Measurements from ENCODE around the gene TLE4. TPM values are rescaled to one million over a fixed set of nuclear protein-coding genes. Genes with fewer than 3 reads are reported as not detected.
"Not testable (repeated sequence)": the region's sequence is repeated elsewhere in the genome, so short reads cannot be mapped to it uniquely, and the experiment has no call there.

The TLE4 gene
- total RNA-seq, 4 donors from 2014 or later: 26.1 to 85.0 (median 43.0) TPM

DNA sequence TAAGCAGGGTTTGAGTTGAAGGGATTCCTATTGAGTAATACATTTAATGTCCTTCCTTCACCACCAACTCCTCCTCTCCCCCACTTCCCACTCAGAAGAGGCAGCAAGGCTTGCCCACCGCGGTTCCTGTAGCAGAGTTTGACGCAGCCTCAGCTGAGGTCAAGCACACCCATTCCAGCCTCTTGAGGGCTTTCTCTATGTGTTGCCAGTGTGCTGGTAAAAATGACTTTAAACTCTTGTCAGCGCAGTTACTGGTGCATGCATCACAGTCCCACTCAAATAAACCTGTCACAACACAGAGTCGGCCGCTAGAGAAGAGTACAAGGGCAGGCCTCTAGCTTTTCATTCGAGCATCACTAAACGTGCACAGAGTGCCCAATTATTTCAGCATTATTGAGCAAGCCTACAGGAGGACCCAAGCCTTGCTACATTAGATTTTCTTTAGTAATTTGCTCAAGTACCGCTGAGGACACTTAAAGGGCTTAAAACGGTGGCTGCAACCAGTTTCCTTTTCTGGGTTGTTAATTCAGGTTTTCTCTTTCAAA, 79.6 kb downstream of the TLE4 start:
- no peak overlapping the region for H3K27ac ChIP-seq
- H3K9me3 ChIP-seq: no peaks in the 10 kb centered on the region
- H3K4me3 ChIP-seq: no peak overlapping the region
- H3K4me1 ChIP-seq: no peaks in the 10 kb centered on the region
- no peaks in the 10 kb centered on the region for H3K36me3 ChIP-seq
- H3K27me3 ChIP-seq: no peaks in the 10 kb centered on the region
- TF ChIP-seq CTCF (IDR thresholded peaks at IDR 0.05) (no peak), POLR2A (IDR thresholded peaks at IDR 0.05) (no peak)
- DNase-seq: no peak

DNA sequence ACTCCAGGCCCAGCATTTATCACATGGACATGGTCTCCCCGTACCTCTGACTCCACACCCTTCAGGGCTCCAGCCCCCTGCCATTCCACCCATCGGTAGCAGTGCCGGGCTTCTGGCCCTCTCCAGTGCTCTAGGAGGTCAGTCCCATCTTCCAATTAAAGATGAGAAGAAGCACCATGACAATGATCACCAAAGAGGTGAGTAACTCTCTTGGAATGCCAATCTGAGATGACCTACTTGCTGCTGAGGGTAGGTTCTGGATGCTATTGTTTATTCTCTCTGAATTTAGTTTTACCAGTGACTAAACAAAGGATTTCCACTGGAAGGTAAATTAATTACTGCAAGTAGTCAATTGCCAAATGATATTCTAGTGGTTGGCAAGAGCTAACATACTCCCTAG, 80.8 kb downstream of the TLE4 start:
- no peak for DNase-seq
- Histone ChIP-seq H3K27ac (no peak overlapping the region), H3K9me3 (no peaks in the 10 kb centered on the region), H3K36me3 (no peaks in the 10 kb centered on the region), H3K4me3 (no peak overlapping the region), H3K27me3 (no peaks in the 10 kb centered on the region), H3K4me1 (no peaks in the 10 kb centered on the region)
- TF ChIP-seq POLR2A (IDR thresholded peaks at IDR 0.05) (no peak), CTCF (IDR thresholded peaks at IDR 0.05) (no peak)

- DNase-seq, H3K4me1 ChIP-seq, H3K27ac ChIP-seq, H3K36me3 ChIP-seq, H3K9me3 ChIP-seq, H3K4me3 ChIP-seq, H3K27me3 ChIP-seq: not testable (repeated sequence)
Measured at GRCh38 chr9:79654591-79655382, 83.0 kb downstream of the TLE4 start.

- no peak for DNase-seq
- no peaks in the 10 kb centered on the region for H3K4me1 ChIP-seq
- no peak overlapping the region for H3K27ac ChIP-seq
- no peaks in the 10 kb centered on the region for H3K27me3 ChIP-seq
- no peaks in the 10 kb centered on the region for H3K36me3 ChIP-seq
- no peaks in the 10 kb centered on the region for H3K9me3 ChIP-seq
- TF ChIP-seq CTCF (IDR thresholded peaks at IDR 0.05): no peak
- TF ChIP-seq POLR2A (IDR thresholded peaks at IDR 0.05): no peak
- no peak overlapping the region for H3K4me3 ChIP-seq
Measured at GRCh38 chr9:79655551-79655950, 83.8 kb downstream of the TLE4 start.

DNA sequence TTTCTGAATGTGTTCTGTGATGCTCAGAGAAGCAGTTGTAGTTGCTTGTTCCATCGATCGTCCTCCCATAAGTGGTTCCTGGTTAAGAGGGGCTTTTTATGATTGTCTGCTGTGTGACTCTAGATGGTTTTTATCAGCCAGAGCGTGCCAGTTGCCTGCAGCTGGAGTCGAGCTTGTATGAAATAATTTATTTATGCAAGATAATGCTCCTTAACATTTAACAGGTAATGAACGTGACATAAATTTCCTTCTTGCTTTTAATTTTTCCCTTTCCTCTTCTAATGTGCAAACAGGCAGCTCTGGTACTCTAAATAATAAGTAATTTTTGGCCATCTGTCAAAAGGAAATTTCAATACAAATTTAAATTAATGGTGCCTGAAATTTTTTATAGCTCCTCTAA, 84.4 kb downstream of the TLE4 start:
- TF ChIP-seq POLR2A (IDR thresholded peaks at IDR 0.05) (no peak), CTCF (IDR thresholded peaks at IDR 0.05) (no peak)
- H3K4me3 ChIP-seq: no peak overlapping the region
- H3K4me1 ChIP-seq: no peaks in the 10 kb centered on the region
- no peak overlapping the region for H3K27ac ChIP-seq
- no peak for DNase-seq
- H3K9me3 ChIP-seq: no peaks in the 10 kb centered on the region
- no peaks in the 10 kb centered on the region for H3K36me3 ChIP-seq
- H3K27me3 ChIP-seq: no peaks in the 10 kb centered on the region

- Histone ChIP-seq H3K4me1 (no peaks in the 10 kb centered on the region), H3K4me3 (no peak overlapping the region), H3K27me3 (no peaks in the 10 kb centered on the region), H3K9me3 (no peaks in the 10 kb centered on the region), H3K27ac (no peak overlapping the region), H3K36me3 (no peaks in the 10 kb centered on the region)
- no peak for TF ChIP-seq CTCF (IDR thresholded peaks at IDR 0.05)
- TF ChIP-seq POLR2A (IDR thresholded peaks at IDR 0.05): no peak
- DNase-seq: no peak
Measured at GRCh38 chr9:79657891-79658290, 86.1 kb downstream of the TLE4 start.

All from Peyer's patch (tissue), 4 donors.